NOMO-1 treated with dmso at 0.1 percent for 144 hours (cell line): ENCODE data around the gene HSF2.

ENCODE experiments used
- DNase-seq: peaks from one replicate; lab custom pipeline; 2025; ENCODE audit not compliant: unreplicated experiment; lab: John Stamatoyannopoulos, UW

HSF2 gene

DNA sequence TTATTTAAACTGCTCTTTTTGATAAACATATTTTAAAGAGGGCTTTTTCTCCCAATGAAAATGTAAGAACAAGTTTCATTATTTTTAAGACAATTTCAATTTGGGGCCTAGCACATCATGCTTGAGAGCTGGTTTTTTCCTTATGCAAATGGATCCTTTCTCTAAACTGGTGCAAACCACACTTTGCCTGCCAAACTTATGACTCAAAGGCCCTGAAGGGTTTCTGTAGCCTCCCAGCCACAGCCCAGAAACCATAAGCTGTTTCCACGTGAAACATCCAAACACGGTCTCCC lies 451 bp upstream of the HSF2 start:
- no peak for DNase-seq

DNA sequence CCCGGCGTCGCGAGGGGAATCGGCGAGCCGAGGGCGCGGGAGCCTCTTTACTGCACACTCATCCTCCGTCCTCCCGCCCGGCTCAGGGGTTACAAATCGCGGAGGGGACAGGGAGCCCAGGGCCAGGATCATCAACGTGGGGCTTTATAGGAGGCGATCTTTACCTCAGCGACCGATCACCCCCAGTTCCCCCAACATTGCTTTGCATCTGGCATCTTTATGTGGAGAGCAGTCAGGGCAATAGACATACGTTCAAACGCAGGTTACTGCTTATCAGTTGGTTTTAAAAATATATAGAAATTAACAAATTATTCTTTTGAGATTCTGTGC lies 634 bp downstream of the HSF2 start:
- DNase-seq, result no peak

DNA sequence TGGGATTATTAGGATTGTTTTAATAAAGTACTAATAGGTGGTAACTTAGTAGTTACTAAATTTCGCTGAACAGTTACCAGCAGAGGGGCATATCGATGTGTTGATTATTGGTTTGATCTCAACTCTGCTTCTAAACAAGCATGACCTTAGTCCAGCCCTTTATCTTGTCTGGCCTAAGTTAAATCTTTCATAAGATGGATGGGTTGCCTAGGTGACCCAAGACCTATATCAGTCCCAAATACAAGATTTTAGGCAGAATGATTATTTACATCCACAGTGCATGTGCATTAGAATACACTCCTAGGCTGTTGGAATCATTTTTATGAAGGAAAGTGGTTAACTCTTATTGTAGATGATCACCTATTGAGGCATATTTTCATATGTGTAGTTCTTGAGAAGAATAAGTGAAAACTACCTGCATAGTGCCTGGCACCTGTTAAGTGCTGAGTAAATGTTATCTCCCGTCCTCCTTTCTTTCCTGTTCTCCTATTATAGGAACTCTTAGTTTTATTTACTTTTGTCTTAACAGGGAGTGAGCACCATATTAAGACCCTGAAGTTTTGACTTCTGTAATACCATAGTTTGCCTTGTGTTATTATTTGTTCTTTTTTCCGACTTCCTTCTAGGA lies 1.1 kb downstream of the HSF2 start:
- no peak for DNase-seq

DNA sequence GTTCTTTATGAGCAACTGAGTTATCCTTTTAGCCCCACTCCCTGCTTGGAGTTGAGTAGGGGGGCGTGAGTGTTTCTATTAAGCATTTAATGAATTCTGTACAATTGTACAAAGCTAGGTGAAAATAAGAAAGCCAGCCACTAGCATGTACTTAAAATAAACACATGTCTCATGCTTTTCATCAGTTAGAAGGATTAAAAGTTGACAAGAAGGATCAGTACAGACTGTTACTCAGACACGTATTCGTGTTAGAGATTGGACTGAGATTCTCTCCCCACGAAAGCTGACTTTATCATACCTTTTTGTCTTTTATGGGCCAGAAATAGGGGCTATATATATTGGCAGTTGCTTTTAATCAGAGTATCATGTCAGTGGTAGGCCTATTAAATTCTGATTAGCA lies 1.7 kb downstream of the HSF2 start:
- DNase-seq, result no peak

DNA sequence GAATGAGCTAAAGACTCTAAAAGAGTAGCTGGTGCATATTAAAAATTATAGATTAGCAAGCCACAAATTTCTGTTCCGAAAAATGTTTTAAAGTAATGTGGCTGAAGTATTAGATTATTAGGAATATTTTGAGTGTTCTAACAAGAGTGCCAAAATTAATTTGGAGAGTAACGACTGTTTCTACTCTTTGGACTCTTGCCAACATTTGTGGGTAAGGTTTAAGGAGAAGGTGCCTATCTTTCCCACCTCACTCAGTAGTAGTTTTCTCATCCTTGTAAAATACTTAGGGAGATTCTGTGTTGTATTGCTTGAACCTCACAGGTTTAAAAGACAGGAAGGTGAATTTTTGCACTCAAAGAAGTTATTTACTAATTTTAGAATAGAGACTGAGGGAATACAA lies 5.0 kb downstream of the HSF2 start:
- no peak for DNase-seq

DNA sequence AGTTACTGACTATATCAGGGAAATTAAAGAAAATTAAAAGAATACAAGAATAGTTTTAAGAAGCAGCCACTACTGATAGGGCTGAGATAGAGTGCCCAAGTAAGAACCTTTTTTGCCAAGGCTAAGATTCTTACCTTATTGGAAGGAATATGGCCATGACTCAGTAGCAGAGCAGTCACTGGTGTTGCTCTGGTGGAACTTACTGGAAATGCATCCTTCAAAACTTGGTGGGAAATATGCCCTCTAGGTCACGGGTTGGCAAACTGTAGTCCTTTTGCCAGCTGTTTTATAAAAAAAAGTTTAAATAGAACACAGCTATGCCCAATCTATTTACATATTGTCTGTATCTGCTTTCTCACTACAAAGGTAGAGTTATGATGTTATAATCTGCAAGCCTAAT lies 6.0 kb downstream of the HSF2 start:
- DNase-seq, result no peak

DNA sequence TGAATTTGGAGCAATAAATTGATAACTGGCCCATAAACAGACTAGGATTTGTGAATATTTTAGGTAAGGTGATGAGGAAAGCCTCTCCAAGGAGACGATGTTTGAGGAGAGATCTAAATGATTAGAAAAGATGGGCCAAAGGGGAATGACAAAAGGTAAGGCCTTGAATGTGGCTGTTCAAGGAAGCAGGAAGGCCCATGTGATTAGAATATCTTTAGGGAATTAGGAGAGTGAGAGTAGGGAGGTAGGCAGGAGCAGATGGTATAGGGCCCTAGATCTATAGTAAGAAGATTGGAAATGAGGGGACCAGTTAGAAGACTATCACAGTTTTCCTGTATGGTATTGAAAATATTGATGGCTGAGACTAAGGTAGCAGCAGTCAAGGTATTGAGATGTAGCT lies 6.7 kb downstream of the HSF2 start:
- DNase-seq, result no peak

DNA sequence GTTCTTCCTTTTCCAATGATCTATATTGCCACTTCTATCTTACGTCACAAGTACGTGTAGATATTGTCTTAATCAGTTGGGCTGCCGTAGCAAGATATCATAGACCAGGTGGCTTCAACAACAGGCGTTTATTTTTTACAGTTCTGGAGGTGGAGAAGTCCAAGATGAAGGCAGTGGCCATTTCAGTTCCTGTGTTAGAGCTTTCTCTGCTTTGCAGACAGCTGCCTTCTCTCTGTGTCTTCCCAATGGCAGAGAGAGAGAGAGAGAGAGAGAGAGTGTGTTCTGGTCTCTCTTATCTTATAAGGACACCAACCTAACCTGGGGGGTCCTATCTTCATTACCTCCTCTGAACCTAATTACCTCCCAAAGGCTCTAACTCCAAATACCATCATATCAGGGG lies 8.3 kb downstream of the HSF2 start:
- DNase-seq, result no peak

DNA sequence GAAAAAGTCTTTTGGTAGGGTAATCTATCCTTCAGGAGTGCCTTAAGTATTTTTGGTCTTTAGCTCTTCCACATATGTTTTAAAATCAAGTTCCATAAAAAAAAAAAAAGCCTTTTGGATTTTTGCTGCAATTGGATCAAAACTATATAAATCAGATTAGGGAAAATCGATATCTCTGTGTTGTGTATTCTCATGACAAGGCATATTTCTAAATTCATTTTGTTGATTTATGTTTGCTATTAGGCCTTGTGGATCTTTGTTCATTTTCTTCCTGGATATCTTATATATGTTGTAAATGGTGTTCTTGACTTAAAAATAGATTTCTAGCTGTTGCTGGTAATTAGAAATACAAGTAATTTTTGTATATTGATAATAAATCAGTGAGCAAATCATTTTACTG lies 8.8 kb downstream of the HSF2 start:
- no peak for DNase-seq

DNA sequence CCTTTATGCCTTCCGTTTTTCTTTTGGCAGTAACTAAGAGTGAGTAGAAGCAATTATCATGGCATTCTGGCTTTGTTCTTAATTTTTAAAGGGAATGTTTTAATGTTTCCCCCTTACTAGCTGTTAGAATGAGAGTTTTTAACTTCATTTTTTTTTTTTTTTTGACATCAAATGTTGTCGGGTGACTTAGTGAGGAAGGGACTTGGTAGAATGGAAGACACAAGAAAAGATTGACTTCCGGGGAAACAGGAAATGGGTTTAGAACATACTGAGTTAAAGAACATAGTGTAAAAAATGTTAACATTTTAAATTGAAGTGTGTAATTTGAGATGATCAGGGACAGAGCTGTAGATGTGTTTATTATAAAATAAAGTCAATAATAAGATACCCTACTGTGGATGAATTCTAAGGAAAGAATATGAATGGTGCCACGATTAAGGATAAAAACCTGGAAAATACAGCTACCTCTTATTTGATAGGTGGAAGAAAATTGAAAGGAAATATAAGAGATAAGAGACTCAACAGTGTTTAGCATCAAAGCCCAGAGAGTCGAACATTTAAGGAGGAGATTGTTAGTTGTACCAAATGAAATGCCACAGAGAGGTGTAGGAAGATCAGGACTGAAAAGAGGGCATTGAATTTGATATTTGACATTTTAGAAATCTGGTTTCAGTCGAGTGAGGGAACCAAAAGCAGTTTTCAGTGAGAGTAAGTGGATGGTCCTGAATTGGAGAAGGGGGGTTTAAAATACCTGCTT lies 9.4 kb downstream of the HSF2 start:
- DNase-seq, result no peak

DNA sequence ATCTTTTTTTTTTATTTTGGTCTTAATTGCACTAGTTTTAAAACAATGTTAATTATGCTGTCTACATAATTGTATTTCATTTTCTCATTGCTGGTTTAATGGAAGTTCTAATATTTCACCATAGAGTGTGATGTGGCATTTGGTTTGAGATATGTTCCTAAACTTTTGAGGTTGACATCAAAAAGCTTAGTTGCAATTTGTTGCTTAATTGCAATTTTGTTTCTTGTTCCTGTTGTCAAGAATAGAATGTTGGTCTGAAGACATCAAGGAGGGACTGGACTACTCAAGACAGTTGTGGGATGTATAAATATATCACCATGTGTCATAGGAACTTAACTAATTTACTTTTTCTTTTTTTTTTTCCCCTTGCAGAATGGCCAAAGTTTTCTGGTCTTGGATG lies 12.5 kb downstream of the HSF2 start:
- no peak for DNase-seq

DNA sequence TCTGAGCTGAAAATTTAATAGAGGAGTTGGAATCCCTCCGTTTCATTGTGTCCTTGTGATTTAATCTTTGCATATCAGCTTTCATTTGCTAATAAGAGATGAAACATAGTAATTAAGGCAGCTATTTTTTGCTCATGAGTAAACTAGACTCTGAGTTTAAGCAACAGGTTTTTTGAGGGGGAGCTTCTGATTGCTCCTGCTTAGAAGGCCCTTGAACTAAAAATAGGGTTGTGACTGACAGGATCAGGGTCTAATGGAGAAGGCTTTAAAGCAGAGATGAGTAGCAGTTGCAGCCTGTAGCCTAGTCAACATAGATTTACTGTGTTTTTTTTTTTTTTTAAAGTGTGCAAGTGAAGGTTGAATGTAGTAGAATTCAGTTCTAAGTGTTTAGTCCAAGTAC lies 17.4 kb downstream of the HSF2 start:
- no peak for DNase-seq

DNA sequence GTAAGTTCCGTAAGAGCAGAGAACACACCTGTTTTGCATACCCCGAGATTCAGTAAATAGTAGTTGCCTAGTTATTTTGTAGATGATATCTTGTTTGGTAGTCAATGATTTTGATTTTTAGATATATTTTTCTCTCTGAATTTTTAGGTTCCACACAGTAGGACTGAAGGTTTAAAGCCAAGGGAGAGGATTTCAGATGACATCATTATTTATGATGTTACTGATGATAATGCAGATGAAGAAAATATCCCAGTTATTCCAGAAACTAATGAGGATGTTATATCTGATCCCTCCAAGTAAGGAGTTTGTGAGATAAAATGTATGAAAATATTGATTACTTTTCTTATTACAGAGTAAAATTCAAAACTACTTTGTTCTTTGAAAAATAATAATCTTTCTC lies 22.6 kb downstream of the HSF2 start:
- DNase-seq, result no peak

DNA sequence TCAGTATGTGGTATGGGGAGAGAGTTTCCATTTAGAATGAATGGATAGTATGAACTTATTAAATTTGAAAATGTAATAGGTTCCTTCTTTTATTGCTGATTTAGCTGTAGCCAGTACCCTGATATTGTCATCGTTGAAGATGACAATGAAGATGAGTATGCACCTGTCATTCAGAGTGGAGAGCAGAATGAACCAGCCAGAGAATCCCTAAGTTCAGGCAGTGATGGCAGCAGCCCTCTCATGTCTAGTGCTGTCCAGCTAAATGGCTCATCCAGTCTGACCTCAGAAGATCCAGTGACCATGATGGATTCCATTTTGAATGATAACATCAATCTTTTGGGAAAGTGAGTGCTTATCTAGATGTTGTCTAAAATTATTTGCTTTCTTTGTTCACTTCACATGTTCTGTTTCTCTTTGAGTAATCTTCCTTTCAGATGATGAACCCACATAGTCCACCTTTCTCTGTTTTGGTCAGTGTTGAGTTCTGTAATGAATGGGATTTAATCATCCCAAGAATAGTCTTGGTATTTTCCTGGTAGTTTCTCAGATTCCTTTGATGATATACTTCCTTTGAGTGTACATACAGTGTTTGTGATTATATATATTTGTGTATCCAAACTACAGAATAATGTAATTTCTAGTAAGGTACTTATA lies 23.3 kb downstream of the HSF2 start:
- no peak for DNase-seq

DNA sequence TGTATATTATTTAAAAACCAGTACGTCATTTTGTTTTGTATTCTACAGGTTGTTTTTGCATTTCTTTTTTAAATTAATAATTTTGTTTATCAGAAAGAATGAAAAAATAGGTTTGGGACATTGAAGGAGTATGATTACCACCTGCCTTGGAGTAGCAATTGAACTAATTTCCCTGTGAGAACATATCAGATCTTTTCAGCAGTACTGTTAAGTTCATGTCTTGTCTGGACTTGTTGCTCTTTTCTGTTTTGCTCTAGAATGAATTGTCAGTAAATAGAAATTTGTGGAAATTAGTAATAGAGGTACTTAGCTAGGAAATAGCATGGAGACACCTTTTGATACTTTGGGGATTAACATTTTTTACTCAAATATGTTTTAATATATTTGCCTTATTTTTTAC lies 24.3 kb downstream of the HSF2 start:
- DNase-seq, result no peak

DNA sequence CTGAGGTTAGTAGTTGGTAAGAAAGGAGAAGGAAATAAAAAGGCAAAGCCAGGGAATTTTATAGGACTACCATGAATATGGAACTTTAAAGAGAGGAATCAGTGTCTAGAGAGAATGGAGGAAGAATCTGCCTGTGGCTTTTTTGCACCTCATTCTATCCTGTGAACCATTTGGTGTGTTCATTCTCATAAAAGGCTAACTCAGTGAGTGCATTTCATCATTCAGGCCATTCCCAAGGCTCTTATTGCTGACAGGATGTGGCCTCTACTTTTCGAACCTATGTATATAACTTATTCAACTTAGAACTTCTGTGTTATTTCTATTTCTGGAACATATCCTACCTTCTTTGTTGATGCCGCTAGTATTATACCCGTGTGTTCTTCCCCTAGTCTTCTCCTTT lies 27.1 kb downstream of the HSF2 start:
- no peak for DNase-seq

DNA sequence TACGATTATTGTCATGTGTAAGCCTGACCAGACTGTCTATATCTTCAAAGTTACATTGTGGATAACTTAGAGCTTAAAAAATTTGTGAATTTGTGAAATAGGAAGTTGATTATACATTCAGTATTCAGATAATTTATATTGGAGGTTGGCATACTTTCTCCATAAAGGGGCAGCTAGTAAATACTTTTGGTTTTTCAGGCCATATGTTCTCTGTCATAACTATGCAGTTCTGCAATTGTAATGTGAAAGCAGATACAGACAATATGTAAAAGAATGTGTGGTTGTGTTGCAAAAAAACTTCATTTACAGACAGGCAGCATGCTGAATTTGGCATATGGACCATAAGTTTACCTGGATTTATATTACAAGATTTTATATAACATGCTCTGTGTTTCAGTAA lies 29.3 kb downstream of the HSF2 start:
- DNase-seq, result no peak

DNA sequence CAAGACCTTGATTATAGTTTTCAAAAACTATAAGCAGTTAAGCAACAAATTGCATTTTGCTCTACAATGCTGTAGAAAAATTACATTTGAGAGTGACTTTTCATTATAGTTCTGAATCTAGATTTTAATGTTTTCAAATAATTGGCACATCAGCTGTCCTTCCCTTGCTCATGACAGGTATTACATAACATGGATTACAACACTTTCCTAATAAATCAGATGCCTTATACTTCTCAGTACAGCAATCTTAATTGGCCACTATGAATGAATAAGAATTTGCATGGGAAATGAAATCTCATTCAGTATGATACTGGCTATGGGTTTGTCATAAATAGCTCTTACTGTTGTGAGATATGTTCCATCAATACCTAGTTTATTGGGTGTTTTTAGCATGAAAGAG lies 29.9 kb downstream of the HSF2 start:
- DNase-seq, result no peak

DNA sequence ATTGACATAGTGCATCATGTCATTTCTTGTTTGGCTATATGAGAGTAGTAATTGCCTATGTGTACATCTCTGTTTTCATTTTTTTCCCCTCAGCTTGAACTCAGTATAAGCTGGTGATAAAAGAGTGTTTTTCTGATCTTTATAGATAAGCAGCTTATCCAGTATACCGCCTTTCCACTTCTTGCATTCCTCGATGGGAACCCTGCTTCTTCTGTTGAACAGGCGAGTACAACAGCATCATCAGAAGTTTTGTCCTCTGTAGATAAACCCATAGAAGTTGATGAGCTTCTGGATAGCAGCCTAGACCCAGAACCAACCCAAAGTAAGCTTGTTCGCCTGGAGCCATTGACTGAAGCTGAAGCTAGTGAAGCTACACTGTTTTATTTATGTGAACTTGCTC lies 32.3 kb downstream of the HSF2 start:
- no peak for DNase-seq

DNA sequence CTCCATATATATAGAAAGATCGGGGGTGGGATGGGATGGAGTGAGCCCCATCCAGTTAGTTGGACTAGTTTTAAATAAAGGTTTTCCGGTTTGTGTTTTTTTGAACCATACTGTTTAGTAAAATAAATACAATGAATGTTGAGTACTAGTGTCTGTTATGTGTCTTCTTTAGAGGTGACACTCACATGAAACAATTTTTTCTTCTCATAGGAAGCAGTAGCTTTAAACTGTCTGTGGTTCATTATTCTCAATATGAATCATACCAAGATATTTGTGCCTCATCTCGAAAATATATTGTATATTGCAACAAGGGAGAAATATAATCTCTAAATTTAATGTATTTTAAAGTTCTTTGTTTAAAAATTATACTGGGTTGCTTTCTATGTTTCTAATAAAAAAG lies 33.4 kb downstream of the HSF2 start:
- no peak for DNase-seq

DNA sequence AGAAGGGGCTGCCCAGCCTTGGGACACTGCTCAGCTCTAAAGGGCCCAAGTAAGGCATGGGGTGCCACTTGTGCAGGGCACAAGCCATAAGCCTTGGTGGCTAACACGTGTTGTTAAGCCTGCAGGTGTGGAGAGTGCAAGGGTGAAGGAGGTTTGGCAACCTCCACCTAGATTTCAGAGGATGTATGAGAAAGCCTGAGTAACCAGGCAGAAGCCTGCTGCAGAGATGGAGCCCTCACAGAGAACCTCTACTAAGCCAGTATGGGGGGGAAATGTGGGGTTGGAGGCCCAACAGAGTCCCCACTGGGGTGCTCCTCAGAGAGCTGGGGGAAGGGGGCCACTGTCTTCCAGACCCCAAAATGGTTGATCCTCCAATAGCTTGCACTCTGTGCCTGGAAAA lies 39.5 kb downstream of the HSF2 start:
- no peak for DNase-seq

DNA sequence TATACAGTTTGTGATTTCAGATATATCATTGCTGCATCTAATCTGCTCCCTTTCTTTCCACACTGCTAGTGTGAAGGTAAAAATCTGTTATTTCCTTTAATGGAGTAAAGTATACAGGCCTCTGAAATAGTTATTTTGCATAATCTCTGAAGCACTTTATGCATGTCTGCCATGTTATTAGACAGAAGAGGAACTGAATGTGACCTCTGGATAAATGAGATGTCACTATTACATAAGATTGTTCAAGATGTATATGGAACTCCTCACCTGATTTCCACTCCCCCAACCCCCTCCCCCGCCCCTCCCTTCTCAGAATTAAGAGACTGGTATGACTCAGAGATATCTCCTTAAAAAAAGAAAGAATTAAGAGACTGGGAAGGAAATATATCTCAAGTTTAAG lies 45.8 kb downstream of the HSF2 start:
- no peak for DNase-seq

DNA sequence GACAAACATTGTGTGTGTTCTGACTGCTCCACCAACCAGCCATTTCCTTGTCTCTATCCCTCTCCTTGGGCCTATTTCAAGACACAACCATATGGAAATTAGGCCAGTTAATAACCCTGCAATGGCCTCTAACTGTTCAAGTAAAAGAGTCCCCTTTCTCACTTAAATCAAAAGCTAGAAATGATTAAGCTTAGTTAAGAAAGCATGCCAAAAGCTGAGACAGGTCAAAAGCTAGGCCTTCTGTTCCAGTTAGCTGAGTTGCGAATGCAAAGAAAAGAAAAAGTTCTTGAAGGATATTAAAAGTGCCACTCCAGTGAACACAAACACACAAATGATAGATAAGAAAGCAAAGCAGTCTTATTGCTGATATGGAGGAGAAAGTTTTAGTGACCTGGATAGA lies 49.6 kb downstream of the HSF2 start:
- no peak for DNase-seq
